T-helper 17 cell (primary cell): Measurements from ENCODE around the gene AKAP13. TPM values are rescaled to one million over a fixed set of nuclear protein-coding genes. Genes with fewer than 3 reads are reported as not detected.

Source experiments
- ATAC-seq: fragments of 150-1000 bp; cut with Tn5 transposase; 2 replicates; pipeline ENCODE4 v1.10.0; 2021; ENCODE audit warnings: mild to moderate bottlenecking, moderate library complexity
- DNase-seq, 3 donors: peaks; one replicate each; pipeline versions ENCODE4 v3.0.0 to v3.0.0-alpha.2; 2020 to 2021
- H3K9me3 ChIP-seq: one replicate; pipeline ENCODE4 v1.7.0; 2013; ENCODE audit warnings: low read length, mild to moderate bottlenecking; ENCODE audit not compliant: control insufficient read depth, poor library complexity, severe bottlenecking
- H3K27ac Mint-ChIP-seq: one replicate; pipeline ENCODE4 v1.8.0; 2022; ENCODE audit warnings: mild to moderate bottlenecking, moderate library complexity, mixed read lengths
- H3K27me3 Mint-ChIP-seq: one replicate; pipeline ENCODE4 v1.8.0; 2022; ENCODE audit warnings: mixed read lengths
- H3K36me3 Mint-ChIP-seq: one replicate; pipeline ENCODE4 v1.8.0; 2022; ENCODE audit warnings: low read depth, mixed read lengths
- H3K4me1 Mint-ChIP-seq: one replicate; pipeline ENCODE4 v1.8.0; 2022; ENCODE audit warnings: mild to moderate bottlenecking, mixed read lengths
- H3K4me3 Mint-ChIP-seq: one replicate; pipeline ENCODE4 v1.8.0; 2022; ENCODE audit warnings: mild to moderate bottlenecking, moderate library complexity, mixed read lengths
- total RNA-seq, 4 donors: library from RNA in 2 of 4; stranded (reverse) in 2 of 4; gene quantifications; one replicate each; pipeline ENCODE4 v1.2.3 and lab custom pipeline; 2022 to 2026

The AKAP13 gene
- total RNA-seq, 2 donors from 2014 or later = 426 to 437 TPM

- ATAC-seq (no peak), DNase-seq (no peak)
- Mint-ChIP-seq H3K36me3 (no peaks in the 10 kb centered on the region), H3K27ac (no peak overlapping the region), H3K27me3 (no peaks in the 10 kb centered on the region), H3K4me3 (no peak overlapping the region), H3K4me1 (peaks cover 42% of the 10 kb centered on the region)
- H3K9me3 ChIP-seq = no peaks in the 10 kb centered on the region
These were observed 19.2 kb downstream of the AKAP13 start for GRCh38 chr15:85399627-85400026.

GRCh38 chr15:85400606-85401005 lies 20.2 kb downstream of the AKAP13 start:
- DNase-seq (no peak), ATAC-seq (no peak)
- H3K27ac Mint-ChIP-seq = no peak overlapping the region
- no peaks in the 10 kb centered on the region for H3K27me3 Mint-ChIP-seq
- no peaks in the 10 kb centered on the region for H3K9me3 ChIP-seq
- H3K36me3 Mint-ChIP-seq = no peaks in the 10 kb centered on the region
- H3K4me1 Mint-ChIP-seq = peaks cover 49% of the 10 kb centered on the region
- no peak overlapping the region for H3K4me3 Mint-ChIP-seq

- peaks cover 43% of the 10 kb centered on the region for H3K4me1 Mint-ChIP-seq
- no peaks in the 10 kb centered on the region for H3K36me3 Mint-ChIP-seq
- H3K27me3 Mint-ChIP-seq = no peaks in the 10 kb centered on the region
- ATAC-seq (peak; percentile 49), DNase-seq (no peak)
- no peaks in the 10 kb centered on the region for H3K9me3 ChIP-seq
- peak overlapping the region; percentile 70 for H3K4me3 Mint-ChIP-seq
- H3K27ac Mint-ChIP-seq = peak overlapping the region; percentile 88
These were observed 20.8 kb downstream of the AKAP13 start for GRCh38 chr15:85401108-85401774.

GRCh38 chr15:85402195-85402881 lies 21.9 kb downstream of the AKAP13 start:
- H3K27me3 Mint-ChIP-seq = no peaks in the 10 kb centered on the region
- no peaks in the 10 kb centered on the region for H3K9me3 ChIP-seq
- H3K4me1 Mint-ChIP-seq = peaks cover 46% of the 10 kb centered on the region
- peak overlapping the region; percentile 34 for H3K4me3 Mint-ChIP-seq
- H3K36me3 Mint-ChIP-seq = no peaks in the 10 kb centered on the region
- DNase-seq (no peak), ATAC-seq (peak; percentile 61)
- peak overlapping the region; percentile 88 for H3K27ac Mint-ChIP-seq

- H3K4me1 Mint-ChIP-seq = peaks cover 56% of the 10 kb centered on the region
- H3K4me3 Mint-ChIP-seq = no peak overlapping the region
- no peaks in the 10 kb centered on the region for H3K9me3 ChIP-seq
- H3K36me3 Mint-ChIP-seq = no peaks in the 10 kb centered on the region
- no peaks in the 10 kb centered on the region for H3K27me3 Mint-ChIP-seq
- ATAC-seq (no peak), DNase-seq (no peak)
- peak overlapping the region; percentile 91 for H3K27ac Mint-ChIP-seq
These were observed 23.3 kb downstream of the AKAP13 start for GRCh38 chr15:85403745-85404144.

GRCh38 chr15:85404176-85404917 lies 23.9 kb downstream of the AKAP13 start:
- DNase-seq (no peak), ATAC-seq (no peak)
- H3K27me3 Mint-ChIP-seq = no peaks in the 10 kb centered on the region
- no peak overlapping the region for H3K4me3 Mint-ChIP-seq
- peaks cover 55% of the 10 kb centered on the region for H3K4me1 Mint-ChIP-seq
- peak overlapping the region; percentile 91 for H3K27ac Mint-ChIP-seq
- H3K36me3 Mint-ChIP-seq = no peaks in the 10 kb centered on the region
- H3K9me3 ChIP-seq = no peaks in the 10 kb centered on the region

GRCh38 chr15:85404918-85405866 lies 24.8 kb downstream of the AKAP13 start:
- H3K4me3 Mint-ChIP-seq = peak overlapping the region; percentile 2

GRCh38 chr15:85406916-85407315 lies 26.5 kb downstream of the AKAP13 start:
- Mint-ChIP-seq H3K4me1 (peaks cover 57% of the 10 kb centered on the region), H3K27me3 (no peaks in the 10 kb centered on the region), H3K27ac (peak overlapping the region; percentile 4), H3K36me3 (no peaks in the 10 kb centered on the region), H3K4me3 (no peak overlapping the region)
- DNase-seq = no peak
- no peak for ATAC-seq
- no peaks in the 10 kb centered on the region for H3K9me3 ChIP-seq

More at GRCh38 chr15:85404918-85405866, 24.8 kb downstream of the AKAP13 start:
- ATAC-seq (no peak), DNase-seq (no peak)
- H3K27ac Mint-ChIP-seq = peak overlapping the region; percentile 91
- peaks cover 56% of the 10 kb centered on the region for H3K4me1 Mint-ChIP-seq
- H3K9me3 ChIP-seq = no peaks in the 10 kb centered on the region
- H3K36me3 Mint-ChIP-seq = no peaks in the 10 kb centered on the region
- H3K27me3 Mint-ChIP-seq = no peaks in the 10 kb centered on the region

GRCh38 chr15:85407421-85408269 lies 27.2 kb downstream of the AKAP13 start:
- peak; percentile 81 for ATAC-seq
- no peaks in the 10 kb centered on the region for H3K9me3 ChIP-seq
- H3K4me1 Mint-ChIP-seq = peaks cover 50% of the 10 kb centered on the region

GRCh38 chr15:85408270-85408746 lies 27.9 kb downstream of the AKAP13 start:
- H3K27me3 Mint-ChIP-seq = no peaks in the 10 kb centered on the region
- H3K4me1 Mint-ChIP-seq = peaks cover 57% of the 10 kb centered on the region
- peak overlapping the region; percentile 4 for H3K27ac Mint-ChIP-seq
- ATAC-seq (peak; percentile 56), DNase-seq (no peak)
- no peaks in the 10 kb centered on the region for H3K9me3 ChIP-seq
- H3K4me3 Mint-ChIP-seq = peak overlapping the region; percentile 82
- H3K36me3 Mint-ChIP-seq = no peaks in the 10 kb centered on the region

More at GRCh38 chr15:85407421-85408269, 27.2 kb downstream of the AKAP13 start:
- Mint-ChIP-seq H3K36me3 (no peaks in the 10 kb centered on the region), H3K4me3 (peak overlapping the region; percentile 10), H3K27ac (peak overlapping the region; percentile 4), H3K27me3 (no peaks in the 10 kb centered on the region)
- no peak for DNase-seq

GRCh38 chr15:85412066-85412465 lies 31.7 kb downstream of the AKAP13 start:
- ATAC-seq = no peak
- H3K36me3 Mint-ChIP-seq = no peaks in the 10 kb centered on the region
- no peak overlapping the region for H3K4me3 Mint-ChIP-seq
- no peaks in the 10 kb centered on the region for H3K9me3 ChIP-seq
- no peak overlapping the region for H3K27ac Mint-ChIP-seq
- peaks cover 53% of the 10 kb centered on the region for H3K4me1 Mint-ChIP-seq
- DNase-seq = no peak
- H3K27me3 Mint-ChIP-seq = no peaks in the 10 kb centered on the region
